Uterus (tissue), 2 donors: ENCODE results near the gene MOG.
"Not testable (repeated sequence)": the region's sequence is repeated elsewhere in the genome, so short reads cannot be mapped to it uniquely, and the experiment has no call there.

Experiments used
- POLR2A ChIP-seq, 2 donors: fragments of 450-650 bp; IDR thresholded peaks; one replicate each; pipeline ENCODE4 v1.6.1; 2016; ENCODE audit warnings: antibody characterized with exemption in 2 of 2, mild to moderate bottlenecking in 1 of 2, moderate library complexity in 1 of 2
- TF ChIP-seq, protein P1 (sequence below), 4 experiments: fragments of 200-600 bp in 2 of 4; fragments of 450-650 bp in 2 of 4; sonication (generic) in 2 of 4; IDR thresholded peaks; one replicate each; pipeline ENCODE4 v1.5.1; 2016 to 2019; ENCODE audit warnings: antibody characterized with exemption in 4 of 4, mild to moderate bottlenecking in 2 of 4, moderate library complexity in 1 of 4

DNA sequence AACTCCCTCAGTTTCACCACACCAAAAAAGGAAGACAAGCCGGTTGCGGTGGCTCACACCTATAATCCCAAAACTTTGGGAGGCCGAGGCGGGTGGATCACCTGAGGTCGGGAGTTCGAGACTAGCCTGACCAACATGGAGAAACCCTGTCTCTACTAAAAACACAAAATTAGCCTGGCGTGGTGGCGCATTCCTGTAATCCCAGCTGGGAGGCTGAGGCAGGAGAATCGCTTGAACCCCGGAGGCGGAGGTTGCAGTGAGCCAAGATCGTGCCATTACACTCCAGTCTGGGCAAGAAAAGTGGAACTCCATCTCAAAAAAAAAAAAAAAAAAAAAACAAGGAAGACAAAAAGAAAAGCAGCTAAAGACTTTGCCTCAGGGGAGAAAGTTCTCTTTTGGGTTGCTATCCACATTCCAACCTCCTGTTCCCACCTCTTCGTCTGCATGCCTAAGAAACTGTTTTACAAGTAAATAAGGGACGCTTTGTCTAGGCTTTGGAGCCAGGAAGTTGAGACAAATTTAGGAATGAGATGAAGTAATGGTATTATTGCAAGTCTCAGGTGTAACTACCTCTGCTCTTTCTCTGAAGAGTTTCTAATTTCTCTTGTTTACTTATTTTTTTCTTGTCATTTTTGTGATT is 4.7 kb downstream of the MOG start:
- TF ChIP-seq, protein P1, sequence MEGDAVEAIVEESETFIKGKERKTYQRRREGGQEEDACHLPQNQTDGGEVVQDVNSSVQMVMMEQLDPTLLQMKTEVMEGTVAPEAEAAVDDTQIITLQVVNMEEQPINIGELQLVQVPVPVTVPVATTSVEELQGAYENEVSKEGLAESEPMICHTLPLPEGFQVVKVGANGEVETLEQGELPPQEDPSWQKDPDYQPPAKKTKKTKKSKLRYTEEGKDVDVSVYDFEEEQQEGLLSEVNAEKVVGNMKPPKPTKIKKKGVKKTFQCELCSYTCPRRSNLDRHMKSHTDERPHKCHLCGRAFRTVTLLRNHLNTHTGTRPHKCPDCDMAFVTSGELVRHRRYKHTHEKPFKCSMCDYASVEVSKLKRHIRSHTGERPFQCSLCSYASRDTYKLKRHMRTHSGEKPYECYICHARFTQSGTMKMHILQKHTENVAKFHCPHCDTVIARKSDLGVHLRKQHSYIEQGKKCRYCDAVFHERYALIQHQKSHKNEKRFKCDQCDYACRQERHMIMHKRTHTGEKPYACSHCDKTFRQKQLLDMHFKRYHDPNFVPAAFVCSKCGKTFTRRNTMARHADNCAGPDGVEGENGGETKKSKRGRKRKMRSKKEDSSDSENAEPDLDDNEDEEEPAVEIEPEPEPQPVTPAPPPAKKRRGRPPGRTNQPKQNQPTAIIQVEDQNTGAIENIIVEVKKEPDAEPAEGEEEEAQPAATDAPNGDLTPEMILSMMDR (IDR thresholded peaks at IDR 0.05) = not testable (repeated sequence)
- TF ChIP-seq POLR2A (IDR thresholded peaks at IDR 0.05) = not testable (repeated sequence)
